Middle frontal gyrus (tissue), 1 donor: ENCODE data around the gene ANAPC7.
A peak's percentile ranks its signal among the peaks of the same experiment; 100 is the strongest.
"Not testable (repeated sequence)": the region's sequence is repeated elsewhere in the genome, so short reads cannot be mapped to it uniquely, and the experiment has no call there.

Experiments
- DNase-seq: peaks from one replicate; pipeline ENCODE4 v3.0.0-alpha.2; 2015; ENCODE audit warnings: low spot score; ENCODE audit errors: extremely low spot score

Gene ANAPC7

GRCh38 chr12:110378131-110378790 is 25.2 kb downstream of the ANAPC7 start:
- peak; percentile 22 for DNase-seq

GRCh38 chr12:110373962-110374611 is 29.4 kb downstream of the ANAPC7 start:
- DNase-seq, result no peak

DNA sequence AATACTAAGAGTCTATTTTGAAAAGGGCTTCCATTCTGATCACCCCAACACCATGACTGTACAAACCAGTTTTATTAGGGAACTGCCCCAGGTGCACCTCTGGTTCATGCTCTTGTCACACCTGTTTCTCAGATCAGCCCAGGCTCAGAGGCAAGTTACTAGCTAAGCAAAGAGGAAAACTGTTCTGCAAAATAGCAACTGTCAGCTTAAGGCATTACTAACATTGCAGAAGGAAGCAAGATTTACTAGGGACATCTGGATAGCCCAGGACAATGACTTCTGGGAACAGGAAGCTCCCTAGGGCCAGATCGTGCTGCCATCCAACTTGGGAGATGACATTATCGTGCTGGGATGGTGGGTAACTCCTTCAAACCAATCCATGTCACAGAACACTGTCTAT is 30.1 kb downstream of the ANAPC7 start:
- DNase-seq, result no peak

DNA sequence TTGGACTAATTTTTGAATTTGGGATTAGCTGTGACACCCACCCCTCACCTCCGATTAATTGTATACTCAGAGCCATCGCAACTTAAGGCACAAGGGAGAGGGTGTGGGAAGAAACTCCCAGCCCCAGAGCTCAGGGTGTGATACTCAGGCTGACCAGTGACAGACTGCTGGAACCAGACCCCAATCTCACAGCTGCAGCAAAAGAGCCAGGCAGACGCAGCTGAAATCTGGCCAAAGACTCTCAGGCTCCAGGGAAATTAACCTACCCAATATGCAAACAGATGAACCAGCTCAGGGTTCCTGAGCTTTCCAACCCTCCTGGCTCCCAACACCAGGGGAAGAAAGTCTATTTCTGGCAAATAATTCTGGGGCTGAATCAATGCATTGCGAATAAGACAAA is 30.5 kb downstream of the ANAPC7 start:
- DNase-seq, result no peak

GRCh38 chr12:110372056-110372425 is 31.5 kb downstream of the ANAPC7 start:
- DNase-seq, result no peak

- DNase-seq, result no peak
Measured at GRCh38 chr12:110371408-110372055, 32.0 kb downstream of the ANAPC7 start.

DNA sequence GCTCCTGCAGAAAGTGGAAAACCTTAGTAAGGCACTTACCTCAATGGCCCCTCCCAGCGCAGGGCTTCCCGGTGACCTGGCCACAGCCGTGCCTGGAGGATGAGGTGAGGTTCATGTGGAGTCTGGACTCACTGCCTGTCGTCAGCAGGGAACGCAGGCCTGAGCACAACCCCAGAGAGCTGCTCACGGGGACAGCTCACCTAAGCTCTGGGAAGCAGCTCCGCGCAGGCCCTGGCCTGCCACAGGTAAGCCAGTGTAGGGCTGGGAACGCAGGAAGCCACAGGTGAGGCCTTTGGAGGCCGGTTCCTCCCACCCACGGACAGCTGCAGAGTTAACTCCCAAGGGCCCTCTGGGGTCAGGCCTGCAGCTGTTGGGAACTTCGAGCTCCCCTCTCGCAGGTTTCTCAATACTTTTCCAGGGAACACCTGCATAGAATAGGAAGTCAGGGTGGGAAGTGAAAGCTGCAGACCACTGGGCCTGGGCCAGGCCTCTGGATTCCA is 32.7 kb downstream of the ANAPC7 start:
- no peak for DNase-seq

DNA sequence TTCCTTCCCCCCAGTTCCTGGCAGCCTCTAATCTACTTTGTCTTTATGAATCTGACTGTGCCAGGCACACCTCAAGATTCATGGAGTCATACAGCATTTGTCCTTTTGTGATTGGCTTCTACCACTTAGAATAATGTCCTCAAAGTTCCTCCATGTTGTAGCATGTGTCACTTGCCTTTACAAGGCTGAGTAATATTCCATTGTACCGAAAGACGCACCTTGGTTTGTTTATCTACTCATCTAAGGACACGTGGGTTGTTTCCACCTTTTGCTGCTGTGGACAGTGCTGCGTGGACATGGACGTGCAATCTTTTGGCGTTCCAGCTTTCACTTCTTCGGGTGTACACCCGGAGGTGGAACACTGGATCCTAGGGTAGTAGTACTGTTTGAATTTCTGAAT is 33.5 kb downstream of the ANAPC7 start:
- DNase-seq, result no peak

- DNase-seq, result no peak
Measured at GRCh38 chr12:110367181-110367864, 36.2 kb downstream of the ANAPC7 start.

GRCh38 chr12:110366321-110367142 is 37.0 kb downstream of the ANAPC7 start:
- no peak for DNase-seq

DNA sequence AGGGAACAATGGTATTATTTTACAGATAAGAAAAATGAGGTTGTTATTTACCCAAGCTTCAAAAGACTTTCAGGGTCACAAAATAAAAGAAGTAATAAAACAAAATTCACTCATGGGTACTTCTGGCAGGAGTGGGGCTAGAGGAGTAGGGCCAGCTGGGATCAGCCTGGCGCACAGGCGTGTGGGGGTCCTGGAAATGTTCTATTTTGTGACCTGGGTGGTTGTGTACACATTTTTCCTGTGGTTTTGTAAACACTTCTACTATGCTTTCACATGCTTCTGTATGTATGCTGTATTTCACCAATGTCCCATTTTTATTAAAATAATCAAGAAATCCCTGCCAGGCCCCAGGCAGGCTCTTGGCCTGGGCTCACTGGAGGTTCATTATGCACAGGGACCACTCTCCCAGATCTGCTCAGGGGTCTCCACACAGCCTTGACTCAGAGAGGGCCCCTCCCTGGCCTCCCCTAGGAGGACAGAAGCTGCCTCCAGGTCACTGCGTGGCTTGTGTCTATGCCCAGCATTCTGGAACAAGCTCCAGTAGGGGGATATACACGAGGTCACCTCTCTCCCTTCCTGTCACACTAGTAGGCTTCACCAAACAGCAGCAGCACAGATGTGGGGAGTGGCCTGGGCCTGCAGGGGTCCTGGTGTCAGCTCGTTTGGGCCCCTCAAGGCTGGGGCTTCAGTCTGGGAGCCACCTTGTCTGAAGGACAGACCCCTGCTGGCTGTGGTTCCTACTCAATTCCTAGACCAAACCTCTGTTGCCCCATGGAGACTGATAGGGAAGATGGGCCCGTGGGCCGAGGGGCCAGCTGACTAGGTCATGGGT is 37.8 kb downstream of the ANAPC7 start:
- no peak for DNase-seq

DNA sequence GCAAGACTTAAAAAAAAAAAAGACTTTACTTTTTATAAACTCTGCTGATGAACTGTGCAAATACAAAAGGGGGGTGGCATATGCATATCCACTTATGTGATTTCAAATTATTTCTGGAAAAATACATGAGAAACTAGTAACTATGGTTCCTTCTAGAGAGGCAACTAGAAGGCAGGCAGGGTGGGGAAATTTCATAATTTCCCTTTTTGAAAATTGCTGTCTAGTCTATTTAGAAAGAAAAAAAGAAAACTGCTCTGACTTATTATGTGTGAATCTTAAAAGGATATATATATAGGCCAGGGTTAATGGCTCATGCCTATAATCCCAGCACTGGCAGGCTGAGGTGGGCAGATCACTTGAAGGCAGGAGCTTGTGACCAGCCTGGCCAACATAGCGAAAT is 42.3 kb downstream of the ANAPC7 start:
- no peak for DNase-seq

DNA sequence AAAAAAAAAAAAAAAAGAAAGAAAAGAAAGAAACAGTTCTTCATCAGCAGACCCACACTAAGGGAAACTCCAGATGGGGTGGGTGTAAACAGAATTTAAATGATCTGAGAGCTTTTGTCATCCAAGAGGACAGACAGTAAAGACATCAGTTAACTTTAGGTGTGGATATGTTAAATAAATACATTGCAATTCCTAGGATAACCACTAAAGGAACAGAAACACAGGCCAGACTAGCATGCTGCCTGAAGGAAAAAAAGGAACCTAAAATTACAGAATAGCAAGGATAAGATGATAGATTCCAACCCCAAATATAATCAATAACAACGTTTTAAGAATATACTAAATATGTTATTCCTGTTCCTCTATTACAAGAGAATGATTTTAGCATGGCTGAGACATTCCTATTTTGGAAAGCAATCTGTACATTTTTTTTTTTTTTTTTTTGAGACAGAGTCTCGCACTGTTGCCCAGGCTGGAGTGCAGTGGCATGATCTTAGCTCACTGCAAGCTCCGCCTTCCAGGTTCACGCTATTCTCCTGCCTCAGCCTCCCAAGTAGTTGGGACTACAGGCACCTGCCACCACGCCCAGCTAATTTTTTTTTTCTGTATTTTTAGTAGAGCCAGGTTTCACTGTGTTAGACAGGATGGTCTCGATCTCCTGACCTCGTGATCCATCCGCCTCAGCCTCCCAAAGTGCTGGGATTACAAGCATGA is 45.0 kb downstream of the ANAPC7 start:
- DNase-seq, result not testable (repeated sequence)

- no peak for DNase-seq
Measured at GRCh38 chr12:110355073-110355472, 48.4 kb downstream of the ANAPC7 start.

DNA sequence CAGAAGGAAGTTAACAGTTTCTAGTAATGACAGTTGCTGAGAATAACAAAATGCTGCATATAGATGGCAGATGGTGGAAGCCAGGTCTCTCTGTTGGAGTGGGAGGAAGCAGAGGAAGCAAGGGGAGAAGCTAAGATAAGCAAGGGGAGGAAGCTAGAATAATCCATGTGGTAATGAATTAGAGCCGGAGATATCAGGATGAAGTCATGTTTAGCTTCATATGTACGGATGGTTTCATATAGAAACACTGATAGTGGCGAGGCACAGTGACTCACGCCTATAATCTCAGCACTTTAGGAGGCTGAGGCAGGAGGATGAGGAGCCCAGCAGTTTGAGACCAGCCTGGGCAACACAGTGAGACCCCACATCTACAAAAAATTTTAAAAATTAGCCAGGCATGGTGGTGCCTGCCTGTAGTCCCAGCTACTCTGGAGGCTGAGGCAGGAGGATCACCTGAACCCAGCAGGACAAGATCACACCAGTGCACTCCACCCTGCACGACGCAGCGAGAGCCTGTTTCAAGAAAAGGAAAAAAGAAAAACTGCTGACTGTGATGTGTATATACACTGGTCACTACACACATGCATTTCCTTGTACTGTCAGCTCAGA is 49.2 kb downstream of the ANAPC7 start:
- no peak for DNase-seq

GRCh38 chr12:110353211-110353965 is 50.1 kb downstream of the ANAPC7 start:
- DNase-seq, result no peak

DNA sequence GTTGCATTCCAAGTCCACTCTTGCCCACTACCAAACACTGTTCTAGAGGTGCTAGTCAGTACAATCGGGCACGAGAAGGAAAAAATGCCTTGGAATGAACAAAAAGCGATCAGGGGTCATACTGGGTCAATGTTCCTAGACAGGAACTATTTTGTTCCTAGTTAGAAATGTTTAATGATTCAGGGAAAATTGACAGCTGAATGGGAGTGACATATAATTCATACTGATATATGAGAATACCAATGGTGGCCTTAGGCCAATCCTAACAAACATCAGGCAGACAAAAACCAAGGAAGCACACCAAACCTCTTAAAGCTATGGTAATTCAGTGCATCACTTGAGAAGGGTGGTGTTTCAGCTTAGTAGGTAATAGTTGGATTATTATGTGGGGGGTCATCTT is 51.1 kb downstream of the ANAPC7 start:
- DNase-seq, result no peak

DNA sequence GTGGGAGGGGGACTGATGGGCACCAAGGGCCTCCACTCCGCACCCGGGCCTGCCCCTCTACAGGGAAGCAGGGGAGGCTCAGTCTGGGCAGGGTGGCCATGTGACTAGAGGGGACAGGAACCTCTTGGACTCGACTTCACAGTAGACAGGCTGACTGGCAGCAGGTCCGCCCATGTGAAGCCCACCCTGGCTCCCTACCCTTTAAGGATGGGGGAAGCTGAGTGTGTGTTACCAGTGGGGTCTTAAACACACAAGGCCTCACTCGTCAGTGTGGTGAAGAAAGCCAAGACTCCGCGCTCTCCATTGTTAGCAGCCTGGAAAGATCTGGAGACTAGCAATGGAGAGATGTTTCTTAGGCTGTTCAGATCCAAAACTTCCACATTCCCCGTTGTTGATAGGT is 52.4 kb downstream of the ANAPC7 start:
- no peak for DNase-seq
